ENCODE data around the gene YKT6.

Gene YKT6

DNA sequence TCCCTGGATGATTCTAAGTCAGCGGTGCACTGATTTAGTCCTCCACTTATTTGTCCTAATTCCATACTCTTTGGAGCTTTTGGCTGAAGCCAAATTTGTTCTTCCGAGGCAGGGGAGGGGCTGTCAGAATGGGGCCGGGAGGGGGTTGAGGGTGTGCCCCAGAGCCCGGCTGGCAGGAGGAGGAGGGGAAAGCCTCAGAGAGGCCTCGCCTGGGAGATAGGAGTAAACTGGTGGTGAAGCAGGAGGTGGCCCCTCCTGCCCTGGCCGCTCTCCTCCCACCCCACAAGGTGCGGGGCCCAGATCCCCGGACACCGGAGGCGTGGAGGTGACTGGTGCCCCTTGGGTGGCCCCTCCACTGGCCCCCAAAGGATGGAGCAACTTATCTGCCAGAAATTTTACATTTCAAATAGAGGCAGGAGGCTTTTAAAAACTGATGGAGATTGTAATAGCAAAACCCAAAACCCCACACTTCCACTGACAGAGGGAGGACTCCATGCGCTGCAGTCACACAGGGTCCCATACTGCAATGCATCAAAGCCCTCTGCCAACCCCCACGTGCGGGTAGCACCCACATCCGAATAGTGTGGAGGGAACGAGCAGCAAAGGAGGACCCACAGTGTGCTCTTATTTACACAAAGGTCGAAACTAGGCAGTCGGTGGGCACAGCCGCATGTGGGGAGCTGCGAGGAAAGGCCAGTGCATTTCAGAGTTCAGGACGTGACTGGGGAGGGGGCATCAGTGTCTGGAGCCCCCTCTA lies 62.7 kb downstream of the YKT6 start:
- no peak for DNase-seq
